Left renal cortex interstitium (tissue), 4 donors: Measurements from ENCODE around the gene ATP5F1B. TPM values are rescaled to one million over a fixed set of nuclear protein-coding genes. Genes with fewer than 3 reads are reported as not detected.

Experiments
- DNase-seq, 4 donors: peaks; one replicate each; pipeline ENCODE4 v3.0.0-alpha.2; 2013; ENCODE audit warnings: low read depth in 4 of 4, low spot score in 2 of 4, missing footprints in 1 of 4
- polyA plus RNA-seq, 4 donors: library from polyadenylated mRNA; unstranded; fragments of 120-200 nt; gene quantifications; one replicate each; pipeline ENCODE4 v1.2.1, GENCODE V29; 2013; ENCODE audit not compliant: insufficient read length in 4 of 4

The ATP5F1B gene
- 1,000 to 10,000 TPM in 2 of 4 donors, 100 to 1,000 TPM in 2; 822 to 1,339 (median 1,003) TPM for polyA plus RNA-seq

GRCh38 chr12:56645717-56646446 lies at the start of gene ATP5F1B:
ATP5F1B (minus strand) TSS chr12:56645984; CDS start chr12:56645963, 21 bp downstream.
- peak; percentile 95 to 100 (median 99) for DNase-seq

- DNase-seq, result no peak
These were observed 48.4 kb upstream of the ATP5F1B start for GRCh38 chr12:56694161-56694560.

GRCh38 chr12:56688846-56689109 lies 43.0 kb upstream of the ATP5F1B start:
- no peak for DNase-seq

GRCh38 chr12:56688129-56688845 lies 42.5 kb upstream of the ATP5F1B start, which contains the start of gene PTGES3:
PTGES3 (minus strand) TSS chr12:56688284; CDS start chr12:56687999, 285 bp downstream.
- DNase-seq, result peak; percentile 92 to 96 (median 95)

GRCh38 chr12:56687223-56688128 lies 41.7 kb upstream of the ATP5F1B start:
- DNase-seq, result peak; percentile 30 to 79 (median 51)

- peak in 3 of 4 donors; percentile 18 to 29 (median 29) for DNase-seq
These were observed 39.1 kb upstream of the ATP5F1B start for GRCh38 chr12:56684745-56685359.

- DNase-seq, result no peak
These were observed 36.5 kb upstream of the ATP5F1B start for GRCh38 chr12:56682323-56682722.

- no peak for DNase-seq
These were observed 34.2 kb upstream of the ATP5F1B start for GRCh38 chr12:56679883-56680575.

GRCh38 chr12:56678852-56679251 lies 33.1 kb upstream of the ATP5F1B start:
- no peak for DNase-seq

GRCh38 chr12:56677680-56678079 lies 31.9 kb upstream of the ATP5F1B start:
- no peak for DNase-seq

- DNase-seq, result no peak
These were observed 31.2 kb upstream of the ATP5F1B start for GRCh38 chr12:56676851-56677580.

GRCh38 chr12:56671608-56672007 lies 25.8 kb upstream of the ATP5F1B start:
- DNase-seq, result no peak

- no peak for DNase-seq
These were observed 25.1 kb upstream of the ATP5F1B start for GRCh38 chr12:56670836-56671235.

- DNase-seq, result no peak
These were observed 22.3 kb upstream of the ATP5F1B start for GRCh38 chr12:56668197-56668457.

GRCh38 chr12:56661979-56662638 lies 16.3 kb upstream of the ATP5F1B start:
- DNase-seq, result no peak

- no peak for DNase-seq
These were observed 15.8 kb upstream of the ATP5F1B start for GRCh38 chr12:56661560-56661959.

- no peak for DNase-seq
These were observed 13.1 kb upstream of the ATP5F1B start for GRCh38 chr12:56658921-56659320.

- no peak for DNase-seq
These were observed 11.9 kb upstream of the ATP5F1B start for GRCh38 chr12:56657416-56658379.
